Measurements from ENCODE around the gene LRTM2. TPM values are rescaled to one million over a fixed set of nuclear protein-coding genes. Genes with fewer than 3 reads are reported as not detected.

LRTM2 gene
- total RNA-seq, 2 donors from 2014 or later = not detected

DNA sequence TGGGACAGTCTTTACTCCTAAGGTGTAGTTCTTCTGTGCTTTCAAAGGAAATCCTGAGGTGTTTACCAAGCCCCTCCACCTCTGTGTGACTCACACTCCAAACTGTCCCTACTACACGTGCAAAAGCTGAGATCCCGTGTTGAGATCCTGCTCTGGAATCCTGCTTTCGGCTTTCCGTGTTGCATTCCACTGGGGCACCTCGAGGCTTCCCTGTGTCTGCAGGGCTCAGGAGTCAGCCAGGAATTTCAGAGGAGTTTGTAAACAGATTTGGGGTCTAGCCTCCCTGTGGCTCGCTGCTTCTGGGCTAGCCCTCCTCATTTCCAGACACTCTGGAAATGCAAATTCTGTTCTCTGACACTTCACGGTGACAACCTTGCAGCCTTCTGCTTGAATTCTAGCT lies 49.7 kb downstream of the LRTM2 start:
- Histone ChIP-seq H3K9me3 (no peaks in the 10 kb centered on the region), H3K4me3 (no peak overlapping the region), H3K36me3 (no peaks in the 10 kb centered on the region), H3K27ac (no peak overlapping the region), H3K4me1 (no peaks in the 10 kb centered on the region), H3K9ac (ENCODE audit: low read depth in 2 of 2, low read length in 2 of 2) (no peak overlapping the region), H3K27me3 (no peaks in the 10 kb centered on the region)
- TF ChIP-seq, protein P1, sequence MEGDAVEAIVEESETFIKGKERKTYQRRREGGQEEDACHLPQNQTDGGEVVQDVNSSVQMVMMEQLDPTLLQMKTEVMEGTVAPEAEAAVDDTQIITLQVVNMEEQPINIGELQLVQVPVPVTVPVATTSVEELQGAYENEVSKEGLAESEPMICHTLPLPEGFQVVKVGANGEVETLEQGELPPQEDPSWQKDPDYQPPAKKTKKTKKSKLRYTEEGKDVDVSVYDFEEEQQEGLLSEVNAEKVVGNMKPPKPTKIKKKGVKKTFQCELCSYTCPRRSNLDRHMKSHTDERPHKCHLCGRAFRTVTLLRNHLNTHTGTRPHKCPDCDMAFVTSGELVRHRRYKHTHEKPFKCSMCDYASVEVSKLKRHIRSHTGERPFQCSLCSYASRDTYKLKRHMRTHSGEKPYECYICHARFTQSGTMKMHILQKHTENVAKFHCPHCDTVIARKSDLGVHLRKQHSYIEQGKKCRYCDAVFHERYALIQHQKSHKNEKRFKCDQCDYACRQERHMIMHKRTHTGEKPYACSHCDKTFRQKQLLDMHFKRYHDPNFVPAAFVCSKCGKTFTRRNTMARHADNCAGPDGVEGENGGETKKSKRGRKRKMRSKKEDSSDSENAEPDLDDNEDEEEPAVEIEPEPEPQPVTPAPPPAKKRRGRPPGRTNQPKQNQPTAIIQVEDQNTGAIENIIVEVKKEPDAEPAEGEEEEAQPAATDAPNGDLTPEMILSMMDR (IDR thresholded peaks at IDR 0.05) = no peak
- DNase-seq = peak; percentile 8
- intact Hi-C loops (cut with DNase I) = no loop called here

- TF ChIP-seq, protein P1 (IDR thresholded peaks at IDR 0.05) = no peak
- H3K9ac ChIP-seq (ENCODE audit: low read depth in 2 of 2, low read length in 2 of 2) = no peak overlapping the region
These were observed 50.9 kb downstream of the LRTM2 start for GRCh38 chr12:1870998-1871917.

GRCh38 chr12:1872001-1872400 lies 51.6 kb downstream of the LRTM2 start:
- TF ChIP-seq, protein P1 (IDR thresholded peaks at IDR 0.05) = no peak
- H3K9me3 ChIP-seq = no peaks in the 10 kb centered on the region
- intact Hi-C loops (cut with DNase I) = no loop called here
- H3K9ac ChIP-seq (ENCODE audit: low read depth in 2 of 2, low read length in 2 of 2) = no peak overlapping the region
- H3K4me1 ChIP-seq = no peaks in the 10 kb centered on the region
- H3K27ac ChIP-seq = no peak overlapping the region
- H3K27me3 ChIP-seq = no peaks in the 10 kb centered on the region
- DNase-seq = peak; percentile 2
- no peak overlapping the region for H3K4me3 ChIP-seq
- no peaks in the 10 kb centered on the region for H3K36me3 ChIP-seq

More at GRCh38 chr12:1870998-1871917, 50.9 kb downstream of the LRTM2 start:
- Histone ChIP-seq H3K27me3 (no peaks in the 10 kb centered on the region), H3K36me3 (no peaks in the 10 kb centered on the region), H3K4me3 (no peak overlapping the region), H3K4me1 (no peaks in the 10 kb centered on the region), H3K27ac (no peak overlapping the region), H3K9me3 (no peaks in the 10 kb centered on the region)
- DNase-seq = peak; percentile 7
- intact Hi-C loops (cut with DNase I) = no loop called here

- H3K9ac ChIP-seq (ENCODE audit: low read depth in 2 of 2, low read length in 2 of 2) = no peak overlapping the region
- intact Hi-C loops (cut with DNase I) = no loop called here
- H3K27ac ChIP-seq = no peak overlapping the region
- DNase-seq = peak; percentile 7
- TF ChIP-seq, protein P1 (IDR thresholded peaks at IDR 0.05) = no peak
- H3K9me3 ChIP-seq = no peaks in the 10 kb centered on the region
- H3K4me3 ChIP-seq = no peak overlapping the region
- no peaks in the 10 kb centered on the region for H3K27me3 ChIP-seq
- no peaks in the 10 kb centered on the region for H3K36me3 ChIP-seq
- no peaks in the 10 kb centered on the region for H3K4me1 ChIP-seq
These were observed 52.1 kb downstream of the LRTM2 start for GRCh38 chr12:1872448-1872847.

DNA sequence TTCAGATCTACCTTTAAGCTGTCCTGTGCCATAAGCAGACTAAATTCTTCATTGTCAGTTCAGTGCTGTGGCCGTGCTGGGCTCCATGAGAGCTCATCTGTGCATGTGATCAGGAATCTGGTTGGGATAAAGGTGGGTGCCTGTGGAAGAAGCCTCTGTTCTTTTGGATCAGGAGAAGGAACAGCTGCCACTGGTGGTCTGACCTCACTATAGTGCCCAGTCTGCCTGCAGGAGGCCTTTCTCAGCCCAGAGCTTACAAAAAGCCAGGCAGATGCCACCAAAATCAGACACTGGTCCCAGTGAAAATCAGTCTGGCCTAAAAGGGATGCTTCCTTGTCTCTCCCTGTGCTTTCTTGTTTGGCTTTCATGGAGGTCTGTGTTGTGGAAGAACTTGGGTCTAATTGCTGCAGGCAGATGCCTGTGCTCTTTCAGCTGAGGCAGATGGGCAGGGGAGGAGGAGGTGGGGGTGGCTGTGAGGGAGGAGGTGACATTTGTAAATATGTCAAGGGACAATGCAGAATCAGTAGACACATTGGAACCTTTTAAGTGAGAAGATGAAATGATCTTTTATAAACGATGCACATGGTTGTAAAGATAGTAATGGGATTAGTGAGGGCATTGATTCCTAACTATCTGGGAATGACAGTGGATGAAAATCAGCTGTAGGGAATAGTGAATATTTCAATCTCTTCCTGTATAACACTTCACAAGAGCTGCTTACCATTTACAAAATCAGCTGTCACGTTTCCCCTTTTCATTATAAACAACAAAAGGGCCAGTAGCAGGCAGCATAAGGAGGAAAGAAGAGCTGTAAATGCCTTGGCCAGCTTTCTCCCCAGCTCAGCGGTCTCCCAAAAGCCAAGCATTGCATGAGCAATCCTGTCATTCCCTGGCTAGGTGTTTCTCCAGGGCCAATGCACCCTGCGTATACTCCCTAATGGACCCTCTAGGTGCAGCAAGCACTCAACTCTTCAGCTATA lies 53.5 kb downstream of the LRTM2 start:
- TF ChIP-seq, protein P1 (IDR thresholded peaks at IDR 0.05) = no peak
- Histone ChIP-seq H3K27me3 (no peaks in the 10 kb centered on the region), H3K9me3 (no peaks in the 10 kb centered on the region), H3K4me3 (no peak overlapping the region), H3K4me1 (no peaks in the 10 kb centered on the region), H3K36me3 (no peaks in the 10 kb centered on the region), H3K9ac (ENCODE audit: low read depth in 2 of 2, low read length in 2 of 2) (no peak overlapping the region), H3K27ac (no peak overlapping the region)
- peak; percentile 6 for DNase-seq
- intact Hi-C loops (cut with DNase I) = no loop called here

Measured in colonic mucosa (tissue), 4 donors.